CD4-positive, alpha-beta T cell treated with Interleukin-21 for 1 hour (primary cell): ENCODE results near the gene QRICH2.
A peak's percentile ranks its signal among the peaks of the same experiment; 100 is the strongest.

ENCODE experiments used
- DNase-seq: peaks from one replicate; pipeline ENCODE4 v3.0.0-alpha.2; 2020

QRICH2 gene

DNA sequence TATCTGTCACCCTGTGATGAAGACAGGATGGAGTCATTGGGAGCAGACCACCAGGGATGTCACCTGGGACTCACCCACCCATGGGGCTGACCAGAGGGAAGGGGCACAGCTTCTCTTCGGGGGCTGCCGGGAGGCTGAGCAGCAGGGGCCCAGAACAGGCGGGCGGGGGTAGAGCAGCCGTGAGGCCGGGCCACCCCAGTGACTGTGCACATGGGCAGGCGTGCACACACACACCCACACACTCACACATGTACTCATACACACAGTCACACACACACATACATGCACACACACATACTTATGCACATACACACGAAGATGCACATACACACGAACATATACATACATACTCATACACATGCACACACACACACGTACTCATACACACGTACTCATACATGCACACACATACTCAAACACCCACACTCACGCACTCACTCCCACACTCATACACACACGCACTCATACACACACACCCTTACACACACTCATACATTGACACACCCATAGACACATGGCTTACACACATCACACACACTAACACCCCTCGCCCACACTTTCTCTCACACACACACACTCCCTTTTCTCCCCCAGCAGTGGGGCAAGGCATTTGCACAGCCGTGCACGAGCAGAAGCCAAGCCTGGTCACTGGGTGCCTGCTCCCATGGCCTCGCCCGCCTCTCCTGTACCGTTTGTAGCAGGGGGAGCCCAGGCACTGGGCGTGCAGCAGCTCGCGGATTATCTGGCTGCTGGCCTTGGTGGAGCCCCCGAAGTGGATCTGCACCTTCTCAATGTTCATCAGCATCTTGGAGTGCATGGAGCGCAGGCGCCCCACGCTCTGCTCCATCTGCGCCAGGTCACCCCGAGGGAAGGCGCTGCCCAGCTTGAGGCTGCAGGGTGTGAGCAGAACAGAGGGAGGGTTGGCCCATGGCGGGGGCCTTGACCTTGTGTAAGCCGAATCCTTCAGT is 30.5 kb downstream of the QRICH2 start:
- no peak for DNase-seq

DNA sequence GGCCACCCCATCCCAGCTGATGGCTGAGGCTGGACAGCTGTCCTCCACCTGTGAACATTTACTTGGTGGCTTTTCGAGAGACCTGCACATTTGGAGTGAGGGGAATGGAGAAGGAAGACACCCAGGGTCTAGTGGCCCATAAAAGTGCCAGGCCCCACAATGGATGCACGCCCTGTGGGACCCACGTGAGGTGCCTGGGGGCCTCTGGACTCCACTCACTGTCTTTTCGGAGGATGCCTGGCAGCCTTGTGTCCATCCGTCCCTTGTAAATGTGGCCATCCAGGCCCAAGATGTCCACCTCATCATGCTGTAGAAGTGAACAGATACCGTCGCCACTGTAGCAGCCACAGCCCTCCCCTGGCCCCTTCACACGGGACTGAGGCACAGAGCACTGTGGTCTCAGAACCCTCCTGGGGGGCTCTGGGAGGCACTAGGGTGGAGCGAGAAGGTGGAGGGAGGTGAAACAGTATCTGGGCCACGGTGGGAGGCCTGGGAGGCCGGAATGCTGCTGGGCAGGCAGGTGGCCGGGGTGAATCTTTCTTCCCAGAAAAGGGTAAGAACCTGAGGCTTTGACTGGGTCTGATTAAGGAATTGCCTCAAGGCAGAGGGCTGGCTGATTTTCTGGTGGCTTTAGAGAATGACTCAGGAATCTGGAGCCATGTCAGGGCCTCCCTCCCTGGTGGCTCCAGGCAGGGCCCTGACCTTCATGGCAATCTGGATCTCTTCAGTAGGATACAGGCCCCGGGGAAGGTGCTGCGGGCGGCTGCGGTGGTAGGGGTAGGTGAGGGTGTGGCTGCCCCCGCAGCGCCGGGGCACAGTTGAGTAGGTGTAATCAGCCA is 31.4 kb downstream of the QRICH2 start:
- DNase-seq: no peak

DNA sequence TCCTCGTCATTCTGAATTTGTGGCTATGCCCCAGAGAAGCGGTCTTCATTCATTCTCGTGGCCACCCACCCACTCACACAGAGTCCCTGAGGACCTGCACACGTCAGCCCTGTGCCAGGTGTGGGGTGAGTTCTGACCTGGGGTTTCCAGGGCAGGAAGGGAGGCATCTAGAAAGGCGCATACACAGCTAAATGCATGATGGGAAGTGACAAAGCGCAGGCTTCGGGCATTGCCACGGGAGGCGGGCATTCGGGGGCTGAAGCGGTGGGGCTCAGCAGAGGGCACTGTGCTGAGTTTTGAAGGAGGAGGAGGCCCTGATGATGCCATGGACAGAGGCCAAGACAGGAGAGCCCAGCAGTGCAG is 32.0 kb downstream of the QRICH2 start:
- no peak for DNase-seq

DNA sequence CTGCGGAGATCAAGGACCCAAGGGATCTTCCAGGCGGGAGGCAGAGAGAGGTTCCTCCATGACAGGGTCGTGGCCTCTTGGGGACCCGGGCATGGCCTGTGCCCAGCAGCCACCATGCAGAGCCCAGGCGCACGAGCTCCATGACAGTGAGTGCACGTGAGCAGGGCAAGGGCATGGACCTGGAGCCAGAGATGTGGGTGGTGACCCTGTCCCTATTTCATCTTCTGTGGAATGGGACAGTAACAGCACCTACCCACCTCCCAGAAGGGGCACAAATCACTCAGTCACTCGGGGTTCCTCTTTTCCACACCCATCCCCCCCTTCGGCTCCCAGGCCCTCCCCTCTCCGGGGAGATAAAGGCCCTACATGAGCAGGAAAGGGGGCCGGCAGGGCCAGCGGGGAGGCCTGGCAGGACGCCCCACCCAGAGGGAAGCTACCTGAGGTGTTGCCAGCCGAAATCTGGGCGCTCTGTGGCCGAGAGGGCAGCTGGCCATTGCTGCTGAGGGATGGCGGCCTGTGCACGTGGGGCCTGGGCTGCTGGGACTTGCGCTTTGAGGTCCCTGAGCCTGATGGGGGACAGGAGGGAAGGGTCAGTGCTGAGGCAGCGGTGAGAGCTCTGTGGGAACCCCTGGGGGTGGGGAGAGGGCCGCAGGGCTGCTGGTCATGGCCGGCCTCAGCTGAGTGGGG is 32.6 kb downstream of the QRICH2 start:
- no peak for DNase-seq

DNA sequence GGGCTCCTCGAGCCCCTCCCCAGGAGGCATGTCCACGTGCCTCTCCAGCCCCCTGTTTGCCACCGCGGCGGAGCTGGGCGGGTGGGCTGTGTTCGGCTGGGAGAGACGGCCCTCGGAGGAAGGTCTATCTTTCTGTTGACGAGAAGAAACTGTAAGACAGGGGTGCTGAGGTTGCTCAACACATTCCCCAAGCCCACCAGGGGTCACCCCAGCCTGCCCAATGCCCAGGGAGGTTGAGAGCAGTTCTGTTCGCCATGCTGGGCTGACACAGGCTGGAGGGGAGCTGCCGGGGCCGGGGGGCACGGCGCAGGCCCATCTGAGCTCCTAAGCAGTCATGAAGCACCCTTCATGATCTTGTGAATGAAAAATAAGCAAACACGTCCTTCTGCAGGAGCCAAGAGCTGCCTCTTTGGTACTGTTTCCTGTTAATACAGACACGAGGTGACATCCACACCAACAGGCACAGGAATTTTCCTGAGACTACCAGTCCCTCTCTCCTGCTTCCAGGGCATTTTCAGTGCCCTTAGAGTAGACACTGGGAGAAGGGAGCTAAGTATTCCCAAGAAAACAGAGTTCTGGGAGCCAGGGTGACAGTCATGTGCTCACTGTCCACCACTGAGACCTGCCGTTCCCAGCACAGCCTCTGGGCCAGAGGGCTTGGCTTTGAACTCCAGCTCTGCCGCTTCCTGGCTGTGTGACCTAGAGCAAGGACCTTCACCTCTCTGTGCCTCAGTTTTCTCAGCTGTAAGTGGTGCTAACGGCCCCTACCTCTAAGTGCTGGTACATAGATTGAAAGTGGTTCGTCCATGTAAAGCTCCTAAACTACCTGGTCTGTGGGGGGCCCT is 33.7 kb downstream of the QRICH2 start:
- no peak for DNase-seq

DNA sequence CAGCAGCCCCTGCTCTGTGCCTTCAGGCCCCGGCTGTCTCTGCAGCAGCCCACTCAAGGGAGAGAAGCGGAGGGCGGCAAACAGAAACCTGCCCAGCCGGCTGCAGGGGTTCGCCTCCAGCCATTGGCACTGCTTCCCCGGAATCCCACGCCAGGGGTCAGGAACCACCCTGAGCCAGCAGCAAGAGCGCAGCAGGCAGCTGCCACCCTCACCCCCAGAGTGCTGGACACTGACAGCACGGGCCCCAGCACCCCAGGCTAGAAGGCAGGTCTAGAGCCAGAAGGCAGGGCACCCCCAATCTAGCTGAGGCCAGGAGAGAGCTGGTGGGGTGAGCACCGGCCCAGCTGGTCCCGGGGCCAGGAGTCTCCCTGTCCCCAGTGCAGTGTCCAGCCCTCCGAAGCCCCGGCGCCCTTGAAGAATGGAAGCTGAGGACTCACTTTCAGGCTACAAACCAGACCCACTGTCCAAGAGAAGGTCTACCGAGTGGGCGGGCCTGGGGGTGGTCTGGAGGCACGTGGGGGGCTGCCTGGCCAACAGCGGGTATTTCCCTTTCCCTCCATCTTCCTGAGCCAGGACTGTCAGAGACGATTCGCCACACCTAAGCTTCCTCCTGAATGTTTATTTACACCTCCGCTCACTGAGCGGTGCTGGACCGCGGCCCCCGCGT is 34.5 kb downstream of the QRICH2 start:
- no peak for DNase-seq

DNA sequence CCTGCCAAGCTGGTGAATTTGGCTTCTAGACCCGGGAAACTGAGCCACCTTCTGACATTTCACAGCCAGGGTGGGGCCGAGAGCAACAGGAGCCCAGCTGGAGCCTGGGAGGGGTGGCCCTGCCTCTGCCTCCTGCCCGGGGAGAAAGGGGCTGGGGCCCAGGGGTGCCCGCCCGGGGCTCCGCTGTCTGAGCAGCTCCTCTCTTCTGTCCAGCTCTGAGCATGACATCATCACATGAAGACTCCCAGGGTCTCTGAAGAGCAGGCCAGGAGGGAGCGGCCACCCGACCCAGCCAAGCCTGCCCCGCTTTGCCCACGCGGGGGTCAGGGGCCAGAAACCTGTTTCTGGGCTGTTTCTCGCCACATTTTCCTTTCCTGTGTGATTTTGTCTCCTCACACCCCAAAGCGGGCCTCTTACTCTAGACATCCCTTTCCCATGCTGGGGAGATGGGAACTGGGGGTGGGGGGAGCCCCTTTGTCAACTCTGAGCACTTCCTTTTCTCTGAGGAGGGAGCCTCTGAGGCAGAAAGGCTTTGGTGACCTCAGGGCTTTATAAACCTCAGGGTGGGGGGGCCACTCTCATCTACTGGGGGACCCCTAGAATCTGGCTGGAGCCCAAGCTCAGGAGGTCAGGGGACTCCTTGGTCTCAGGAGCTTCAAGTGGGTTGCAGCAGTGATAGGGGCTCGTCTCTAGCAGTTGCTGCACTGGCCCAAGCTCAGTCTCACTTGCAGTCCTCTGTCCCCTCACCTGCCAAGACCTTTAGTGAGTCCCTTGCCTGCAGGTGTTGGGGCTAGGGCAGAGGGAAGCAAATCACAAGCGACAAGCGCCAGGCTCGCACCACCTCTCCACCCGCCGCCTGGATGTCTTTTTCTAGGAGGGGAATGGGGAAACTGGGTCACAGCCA is 35.3 kb downstream of the QRICH2 start:
- peak; percentile 55 for DNase-seq

DNA sequence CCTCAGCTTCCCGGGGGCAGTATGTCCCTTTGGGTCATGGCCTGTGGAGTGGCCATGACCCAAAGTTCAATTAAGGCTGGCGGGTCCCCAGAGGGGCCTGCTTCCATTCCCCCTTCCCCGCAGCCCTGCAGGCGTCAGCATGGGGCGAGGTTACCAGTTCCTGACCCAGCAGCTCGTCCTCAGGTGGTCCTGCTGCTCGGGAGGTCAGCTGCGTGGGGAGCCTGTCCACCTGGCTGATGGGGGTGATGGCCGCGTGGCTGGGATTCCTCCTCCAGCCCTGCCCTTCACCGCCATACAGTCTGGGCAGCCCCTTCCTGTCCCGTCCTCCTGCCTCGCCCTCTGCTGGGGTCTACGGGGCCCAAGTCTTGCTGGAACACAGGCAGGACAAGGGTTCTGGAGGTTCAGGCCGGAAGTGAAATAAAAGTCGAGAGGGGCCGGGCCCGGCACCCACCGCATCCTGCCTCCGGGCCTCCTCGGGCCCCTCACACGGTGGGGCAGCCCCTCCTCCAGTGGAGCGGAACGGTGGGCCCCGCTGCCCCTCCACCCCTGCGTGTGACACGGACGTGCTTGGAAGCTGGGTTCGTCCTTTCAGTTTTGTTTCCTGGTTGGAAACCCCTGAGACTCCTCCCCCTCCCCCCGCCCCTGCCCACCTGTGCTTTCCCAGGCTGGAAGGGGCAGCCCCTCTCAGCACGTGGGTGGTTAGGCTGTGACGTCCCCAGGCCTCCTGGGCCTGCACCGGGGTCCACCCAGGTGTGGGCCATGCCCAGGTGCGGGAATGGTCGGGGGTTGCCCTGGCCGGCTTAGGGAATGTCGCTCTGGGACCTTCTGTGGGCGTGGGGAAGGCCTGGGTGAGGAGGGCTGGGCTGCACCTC is 36.2 kb downstream of the QRICH2 start:
- DNase-seq: peak; percentile 87

DNA sequence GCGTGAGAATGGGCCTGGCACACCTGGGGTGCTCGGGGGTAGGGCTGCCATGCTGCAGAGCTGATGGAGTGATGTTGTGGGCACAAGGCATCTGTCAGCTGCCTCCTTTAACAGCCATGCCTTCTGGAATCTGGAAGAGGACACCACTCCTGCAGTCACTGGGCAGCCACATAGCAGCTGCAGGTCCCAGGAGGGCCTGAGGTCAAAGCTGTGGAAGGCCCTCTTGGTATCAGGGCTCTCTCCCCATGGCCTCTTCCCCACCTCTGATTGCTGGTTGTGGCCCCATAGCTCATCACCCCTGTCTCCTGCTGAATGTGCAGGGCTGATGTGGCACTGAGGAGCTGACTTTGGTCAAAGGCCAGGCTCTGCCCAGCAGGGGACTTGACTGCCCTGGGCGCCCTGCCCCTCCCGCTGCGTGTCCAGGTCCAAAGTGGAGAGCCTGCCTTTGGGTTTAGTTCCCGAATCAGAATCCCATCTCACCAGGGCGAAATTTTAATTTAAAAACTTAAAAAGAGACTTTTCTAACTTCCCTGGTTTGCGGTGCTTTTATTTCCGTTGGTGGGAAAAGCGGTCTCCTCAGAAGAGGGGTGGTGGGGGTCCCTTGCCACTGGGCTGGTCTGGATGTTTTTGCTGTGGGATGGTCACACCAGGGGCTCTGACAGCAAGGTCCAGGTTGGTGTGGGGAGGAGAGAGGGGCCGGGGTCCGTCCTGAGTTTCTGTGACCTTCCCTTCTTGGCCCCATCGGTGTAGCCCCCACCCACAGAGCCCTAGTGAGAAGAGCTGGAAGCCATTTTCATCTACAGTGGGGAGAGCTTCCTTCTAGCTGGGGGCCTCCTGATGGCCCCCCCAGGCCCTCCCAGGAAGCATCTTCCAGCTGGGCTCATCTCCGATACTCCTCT is 37.1 kb downstream of the QRICH2 start:
- peak; percentile 35 for DNase-seq

DNA sequence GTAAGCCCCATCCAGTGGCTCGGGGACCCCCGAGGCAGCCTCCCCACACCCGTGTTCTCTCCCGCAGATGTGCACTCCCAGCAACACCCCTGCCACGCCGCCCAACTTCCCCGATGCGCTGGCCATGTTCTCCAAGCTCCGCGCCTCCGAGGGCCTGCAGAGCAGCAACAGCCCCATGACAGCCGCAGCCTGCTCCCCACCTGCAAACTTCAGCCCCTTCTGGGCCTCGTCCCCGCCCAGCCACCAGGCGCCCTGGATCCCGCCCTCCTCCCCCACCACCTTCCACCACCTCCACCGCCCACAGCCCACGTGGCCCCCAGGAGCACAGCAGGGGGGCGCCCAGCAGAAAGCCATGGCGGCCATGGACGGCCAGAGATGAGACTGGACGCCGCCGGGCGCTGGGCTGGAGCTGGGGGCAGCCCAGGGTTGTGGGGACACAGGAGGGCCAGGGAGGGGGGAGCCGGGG is 37.9 kb downstream of the QRICH2 start:
- peak; percentile 35 for DNase-seq

DNA sequence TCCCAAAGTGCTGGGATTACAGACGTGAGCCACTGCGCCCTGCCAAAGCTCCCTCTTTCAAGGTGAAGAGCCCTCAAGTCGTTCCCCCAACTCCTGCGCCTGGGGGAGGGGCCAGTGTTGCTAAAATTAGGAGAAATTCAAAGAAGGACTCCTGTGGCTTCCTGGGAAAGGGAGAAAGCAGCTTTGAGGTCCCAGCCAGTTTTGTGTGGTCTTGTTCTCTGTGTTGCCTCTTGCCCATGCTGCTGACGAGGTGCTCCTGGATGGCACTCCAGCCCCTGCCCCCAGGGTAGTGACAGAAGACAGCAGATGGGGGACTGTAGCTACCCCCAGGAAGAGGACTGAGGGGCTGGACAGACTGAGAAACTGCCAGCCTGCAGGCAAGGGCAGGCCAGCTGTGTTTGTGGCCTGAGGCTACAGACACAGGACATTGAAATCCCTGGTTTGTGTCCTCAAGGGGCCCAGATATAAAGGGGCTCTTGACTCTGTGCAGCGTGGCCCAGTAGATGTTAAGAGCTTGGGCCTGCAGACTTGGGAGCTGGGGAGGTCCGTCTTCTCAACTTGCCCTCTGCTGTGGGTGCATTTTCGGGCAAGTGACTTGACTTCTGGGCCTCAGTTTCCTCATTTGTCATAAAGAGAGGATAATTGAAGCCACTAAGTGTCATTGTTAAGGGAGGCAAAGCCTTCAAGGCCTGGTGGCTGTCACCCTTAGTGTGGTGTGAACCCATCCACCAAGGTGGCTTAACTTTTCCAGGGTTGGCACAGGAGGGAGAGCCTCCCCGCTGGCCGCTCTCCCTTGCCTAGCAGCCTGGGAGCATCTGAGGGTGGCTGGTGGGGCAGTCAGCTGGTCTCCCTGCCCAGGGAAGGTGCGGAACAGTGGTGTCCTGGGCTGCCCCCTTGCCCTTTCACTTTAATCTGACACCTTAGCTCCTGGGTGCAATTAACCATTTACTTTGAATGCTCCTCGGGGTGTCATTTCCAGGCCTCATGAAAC is 38.8 kb downstream of the QRICH2 start:
- peak; percentile 19 for DNase-seq

DNA sequence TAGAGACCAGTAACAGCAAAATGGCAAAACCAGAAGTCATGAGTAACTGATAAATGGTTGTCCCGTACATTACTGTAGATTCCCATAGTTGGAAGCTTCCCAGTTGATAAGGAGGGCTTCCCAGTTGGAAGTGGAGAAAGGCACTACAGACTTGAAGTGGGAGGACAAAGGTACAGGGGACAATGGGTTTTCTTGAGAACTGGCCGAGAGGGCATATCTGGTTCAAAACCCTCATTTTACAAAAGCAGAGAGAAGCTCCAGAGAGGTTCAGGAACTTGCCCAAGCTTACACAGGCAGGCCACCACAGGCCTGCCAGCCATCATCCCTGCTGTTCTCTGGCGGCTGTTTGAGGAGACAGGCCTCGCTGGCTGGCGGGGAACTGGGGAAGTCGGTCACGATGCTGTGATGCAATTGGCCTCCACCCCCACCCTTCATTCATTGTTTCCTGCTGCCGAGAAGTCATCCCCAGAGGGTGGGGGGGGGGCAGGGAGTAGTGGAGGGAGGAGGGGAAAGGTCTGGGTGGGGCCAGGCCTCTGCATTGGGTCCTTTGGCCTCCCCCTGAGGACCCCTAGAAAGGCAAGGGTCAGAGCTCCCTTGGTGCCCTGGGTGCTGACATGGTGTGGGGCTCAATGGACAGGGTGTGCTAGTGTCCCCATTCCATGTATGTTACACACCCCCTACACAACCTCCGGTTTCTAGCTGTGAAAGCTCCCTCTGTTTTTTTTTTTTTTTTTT is 39.9 kb downstream of the QRICH2 start:
- peak; percentile 85 for DNase-seq

DNA sequence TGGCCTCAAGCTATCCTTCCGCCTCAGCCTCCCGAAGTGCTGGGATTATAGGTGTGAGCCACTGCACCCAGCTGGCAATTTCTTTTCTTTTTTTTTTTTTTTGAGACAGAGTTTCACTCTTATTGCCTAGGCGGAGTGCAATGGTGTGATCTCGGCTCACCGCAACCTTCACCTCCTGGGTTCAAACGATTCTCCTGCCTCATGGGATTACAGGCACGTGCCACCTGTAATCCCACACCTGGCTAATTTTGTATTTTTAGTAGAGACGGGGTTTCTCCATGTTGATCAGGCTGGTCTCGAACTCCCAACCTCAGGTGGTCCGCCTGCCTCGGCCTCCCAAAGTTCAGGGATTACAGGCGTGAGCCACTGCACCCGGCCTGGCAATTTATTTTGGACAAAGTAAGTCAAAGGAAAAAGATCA is 40.5 kb downstream of the QRICH2 start:
- peak; percentile 41 for DNase-seq

DNA sequence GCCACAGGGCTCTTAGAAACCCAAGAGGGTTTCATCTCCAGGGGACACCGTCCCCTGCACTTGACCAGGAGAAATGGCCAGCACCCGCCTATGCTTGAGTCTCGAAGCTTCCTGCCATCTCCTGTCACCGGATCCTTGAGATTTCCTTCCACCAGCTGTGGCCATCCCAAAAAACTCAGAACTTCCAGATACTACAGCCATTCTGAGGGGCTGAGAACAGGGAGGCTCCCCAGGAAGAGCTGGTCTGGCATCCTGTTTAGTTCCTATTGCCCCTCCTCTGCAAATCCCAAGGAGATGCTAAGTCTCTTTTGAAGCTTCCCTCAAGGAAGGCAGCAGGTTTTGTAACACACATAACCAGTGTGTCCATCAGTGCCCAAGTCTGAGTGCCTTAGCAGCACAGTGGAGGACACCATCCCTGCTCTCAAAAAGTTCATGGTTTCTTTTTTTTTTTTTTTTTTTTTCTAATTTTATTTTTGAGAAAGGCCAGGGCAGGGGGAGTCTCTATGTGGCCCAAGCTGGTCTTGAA is 41.0 kb downstream of the QRICH2 start:
- peak; percentile 24 for DNase-seq

DNA sequence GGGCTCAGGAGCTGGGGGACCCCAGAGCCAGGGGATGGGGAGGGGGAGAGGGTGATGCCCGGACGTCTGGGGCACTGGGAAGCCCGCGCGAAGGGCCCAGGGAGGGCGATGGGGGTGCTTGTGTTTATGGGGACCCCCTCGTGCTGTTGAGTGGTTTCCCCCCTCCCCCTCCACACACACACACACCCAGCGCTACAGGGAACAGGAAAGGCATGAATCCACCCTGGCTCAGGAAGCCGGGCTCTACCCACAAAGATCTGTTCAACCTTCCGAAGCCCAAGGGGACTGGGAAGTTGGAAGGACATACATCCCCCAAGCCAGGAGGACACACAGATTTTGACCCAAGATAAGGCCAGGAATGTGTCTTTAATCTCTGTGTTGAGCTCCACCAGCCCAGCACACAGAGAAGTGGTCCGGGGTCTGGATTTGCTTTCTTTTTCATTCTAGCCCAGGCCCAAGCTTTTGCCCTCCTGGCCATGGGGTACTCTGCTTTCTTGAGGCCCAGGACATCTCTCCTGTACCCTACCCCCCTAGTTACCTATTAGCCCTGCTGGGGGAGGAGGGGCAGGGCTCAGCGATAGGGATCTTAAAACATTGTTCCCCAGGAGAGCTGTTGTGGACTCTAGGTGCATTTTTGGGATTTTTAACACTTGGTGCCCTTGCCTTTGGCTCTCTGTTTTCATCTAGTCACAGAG is 41.7 kb downstream of the QRICH2 start:
- DNase-seq: peak; percentile 49
